ENCODE data around the gene PRAMEF5.
"Not testable (repeated sequence)": the region's sequence is repeated elsewhere in the genome, so short reads cannot be mapped to it uniquely, and the experiment has no call there.

The PRAMEF5 gene

DNA sequence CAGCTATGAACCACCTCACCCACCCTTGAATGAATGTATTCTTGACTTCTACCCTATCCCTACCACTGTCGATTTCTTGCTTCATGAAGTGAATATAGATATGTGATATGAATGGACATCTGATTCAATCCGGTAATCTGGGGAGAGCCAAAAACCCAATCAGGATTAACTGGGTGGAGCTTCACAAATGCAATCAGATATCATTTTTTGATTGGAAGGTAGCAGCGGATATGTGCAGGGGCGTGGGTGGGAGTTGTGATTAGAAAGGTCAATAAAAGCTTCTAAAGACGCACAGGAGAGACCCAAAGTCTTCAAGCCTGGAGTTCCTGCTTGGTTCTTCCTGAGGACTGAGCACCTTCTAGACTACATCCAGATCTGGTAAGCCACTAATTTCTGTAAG, at the start of gene PRAMEF5:
PRAMEF5 (plus strand) TSS at position 301 of the 400 bp plus-strand sequence. CDS start 5,071 bp downstream, outside the sequence.
- DNase-seq (ENCODE audit: low read depth), result not testable (repeated sequence)

DNA sequence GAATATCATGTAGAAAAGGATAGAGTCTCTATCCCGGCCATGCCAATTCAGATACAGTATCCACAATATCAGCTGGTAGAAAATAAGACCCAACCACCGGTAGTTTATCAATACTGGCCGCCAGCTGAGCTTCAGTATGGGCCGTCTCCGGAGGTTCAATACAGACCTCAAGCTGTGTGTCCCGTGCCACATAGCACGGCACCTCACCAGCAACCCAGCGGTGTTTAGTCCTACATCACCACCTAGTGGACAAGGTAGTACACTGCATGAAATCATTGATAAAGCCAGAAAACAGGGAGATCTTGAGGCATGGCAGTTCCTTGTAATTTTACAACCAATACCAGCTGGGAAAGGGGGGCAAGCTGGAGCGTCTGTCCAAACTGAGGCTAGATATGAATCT, 45.3 kb upstream of the PRAMEF5 start:
- not testable (repeated sequence) for DNase-seq (ENCODE audit: low read depth)

DNA sequence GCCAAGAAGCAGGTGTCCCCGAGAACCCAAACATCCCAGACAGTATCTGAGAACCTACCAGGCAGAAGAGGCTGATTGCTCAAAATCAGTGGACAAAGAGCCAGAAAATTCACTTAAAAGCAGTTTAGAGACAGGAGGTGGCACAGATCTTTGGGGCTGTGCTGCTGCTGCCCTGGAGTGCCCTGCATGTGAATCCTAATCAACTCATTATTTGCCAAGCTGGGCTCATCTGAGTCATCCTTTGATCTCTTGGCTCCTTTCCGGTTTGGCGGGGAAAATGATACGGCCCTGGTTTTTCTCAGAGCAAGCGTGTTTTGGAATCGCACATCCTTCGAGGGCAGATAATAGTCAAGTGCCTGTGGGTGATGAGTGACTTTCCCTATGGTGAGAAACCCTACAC, 37.4 kb upstream of the PRAMEF5 start:
- DNase-seq (ENCODE audit: low read depth), result not testable (repeated sequence)

DNA sequence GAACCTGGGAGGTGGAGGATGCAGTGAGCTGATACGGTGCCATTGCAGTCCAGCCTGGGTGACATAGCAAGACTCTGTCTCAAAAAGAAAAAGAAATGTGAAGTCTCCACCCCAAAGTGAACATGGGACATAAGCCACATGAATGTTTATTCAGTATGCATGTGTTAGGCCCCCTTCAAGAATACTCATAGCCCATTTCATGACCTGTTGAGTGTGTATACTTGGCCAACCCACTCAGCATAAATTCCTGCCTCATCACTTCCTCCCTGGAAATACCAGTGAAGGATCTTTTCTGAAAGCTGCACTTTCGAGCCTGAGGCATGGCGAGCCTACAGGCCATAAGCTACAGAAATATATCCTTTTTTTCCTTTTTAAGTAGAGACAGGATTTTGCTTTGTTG, 34.8 kb upstream of the PRAMEF5 start:
- not testable (repeated sequence) for DNase-seq (ENCODE audit: low read depth)

DNA sequence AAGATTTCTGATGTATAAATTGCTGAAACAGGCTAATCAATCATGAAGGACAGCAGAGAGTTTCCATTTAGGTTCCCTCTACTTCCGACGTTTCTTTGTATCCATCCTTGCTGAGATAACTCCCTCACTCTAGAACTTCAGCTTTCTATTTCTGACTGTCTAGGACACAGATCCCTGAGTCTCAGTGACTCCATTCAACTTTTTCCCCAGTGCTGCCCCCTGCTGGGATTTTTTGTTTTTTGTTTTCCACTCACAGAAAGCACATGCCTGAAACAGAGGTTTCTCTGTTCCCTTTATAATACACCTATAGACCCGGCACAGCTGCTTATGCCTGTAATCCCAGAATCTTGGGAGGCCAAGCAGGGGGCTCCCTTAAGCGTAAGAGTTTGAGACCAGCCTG, 31.2 kb upstream of the PRAMEF5 start:
- not testable (repeated sequence) for DNase-seq (ENCODE audit: low read depth)

DNA sequence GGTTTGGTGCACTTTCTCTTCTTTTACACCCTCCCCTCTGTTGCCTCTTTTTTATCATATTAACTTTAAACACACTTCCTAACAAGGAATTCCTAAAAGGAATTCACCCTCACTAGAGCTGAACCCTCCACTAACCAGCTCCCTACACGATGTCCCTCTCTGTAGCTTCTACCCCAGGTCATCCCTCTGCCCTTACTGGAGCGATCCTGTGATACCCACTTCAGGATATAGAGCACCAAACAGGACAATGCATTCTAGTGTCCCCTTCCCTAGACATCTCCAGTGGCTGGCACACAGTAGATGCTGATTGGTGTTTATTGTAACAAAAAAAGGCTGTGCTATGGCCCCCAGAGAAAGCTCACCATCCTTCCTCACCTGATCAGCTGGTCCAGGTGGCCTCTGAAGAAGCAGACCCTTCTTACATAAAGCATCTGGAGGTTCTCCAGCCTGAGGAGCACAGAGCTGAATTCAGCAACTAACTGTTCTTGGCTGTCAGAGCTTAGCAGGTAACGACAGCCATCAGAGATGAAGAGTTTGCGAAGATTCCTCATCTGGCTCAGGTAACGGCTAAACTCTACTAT, 29.4 kb upstream of the PRAMEF5 start:
- DNase-seq (ENCODE audit: low read depth), result no peak

DNA sequence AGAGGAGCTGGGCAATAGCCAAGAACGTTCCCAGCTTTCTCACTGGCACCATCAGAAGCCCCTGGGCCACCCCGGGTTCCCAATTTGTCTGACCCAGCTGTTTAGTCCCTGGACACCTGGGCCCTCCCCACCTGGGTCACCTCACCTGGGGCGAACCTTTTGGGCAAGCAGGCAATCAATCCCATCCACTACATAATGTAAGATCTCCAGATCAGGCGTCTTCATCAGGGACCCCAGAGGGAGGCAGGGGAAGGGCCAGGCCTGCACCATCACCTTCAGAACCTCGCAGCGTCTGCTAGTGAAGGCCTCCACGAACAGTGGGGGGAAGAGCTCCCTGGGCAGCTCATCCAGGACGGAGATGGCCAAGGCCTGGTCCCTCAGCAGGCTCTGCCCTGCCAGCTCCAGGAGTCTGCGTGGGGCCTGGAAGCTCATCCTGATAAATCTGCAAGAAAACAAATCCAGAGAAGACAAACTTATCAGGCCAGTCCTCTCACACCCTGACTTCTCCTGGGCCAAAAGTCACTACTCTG, 28.3 kb upstream of the PRAMEF5 start, which contains the start of gene PRAMEF18:
PRAMEF18 (minus strand) TSS at position 480 of the 530 bp plus-strand sequence; CDS start at position 432, 48 bp downstream.
- not testable (repeated sequence) for DNase-seq (ENCODE audit: low read depth)

DNA sequence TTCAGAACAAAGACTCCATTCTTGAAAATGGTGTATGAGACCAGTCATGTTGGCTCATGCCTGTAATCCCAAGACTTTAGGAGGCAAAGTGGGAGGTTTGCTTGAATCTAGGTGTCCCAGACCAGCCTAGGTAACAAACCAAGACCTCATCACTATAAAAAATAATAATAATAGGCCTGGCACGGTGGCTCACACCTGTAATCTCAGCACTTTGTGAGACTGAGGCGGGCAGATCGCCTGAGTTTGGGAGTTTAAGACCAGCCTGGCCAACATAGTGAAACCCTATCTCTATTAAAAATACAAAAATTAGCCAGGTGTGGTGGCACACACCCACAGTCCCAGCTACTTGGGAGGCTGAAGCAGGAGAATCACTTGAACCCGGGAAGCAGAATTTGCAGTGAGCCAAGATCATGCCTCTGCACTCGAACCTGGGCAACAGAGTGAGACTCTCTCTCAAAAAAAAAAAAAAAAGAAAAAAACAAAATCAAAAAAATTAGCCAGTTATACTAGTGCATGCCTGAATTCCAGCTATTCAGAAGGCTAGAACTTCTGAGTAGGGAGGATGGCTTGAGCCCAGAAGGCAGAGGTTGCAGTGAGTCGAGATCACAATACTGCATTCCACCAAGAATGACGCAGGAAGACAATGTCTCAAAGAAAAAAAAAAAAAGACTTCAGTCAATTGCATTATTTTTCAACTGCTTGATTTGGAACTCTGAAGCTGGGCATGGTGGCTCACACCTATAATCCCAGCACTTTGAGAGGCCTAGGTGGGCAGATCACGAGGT, 26.5 kb upstream of the PRAMEF5 start:
- DNase-seq (ENCODE audit: low read depth), result not testable (repeated sequence)

DNA sequence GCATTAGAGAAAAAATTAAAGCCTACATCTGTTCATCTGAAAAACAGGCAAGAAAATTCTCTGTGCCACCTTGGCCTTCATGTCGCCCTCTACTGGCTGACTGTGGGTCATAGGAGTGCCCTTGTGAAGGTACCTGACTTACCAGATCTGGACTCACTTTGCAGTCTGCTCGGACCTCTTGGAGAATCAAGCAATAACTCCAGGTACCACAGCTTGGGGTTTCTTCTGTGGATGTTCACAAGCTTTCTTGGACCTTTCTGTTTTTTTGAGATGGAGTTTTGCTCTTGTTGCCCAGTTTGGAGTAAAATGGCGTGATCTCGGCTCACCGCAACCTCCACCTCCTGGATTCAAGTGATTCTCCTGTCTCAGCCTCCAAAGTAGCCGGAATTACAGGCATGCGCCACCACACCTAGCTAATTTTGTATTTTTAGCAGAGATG, 25.6 kb upstream of the PRAMEF5 start:
- DNase-seq (ENCODE audit: low read depth), result peak; percentile 19

DNA sequence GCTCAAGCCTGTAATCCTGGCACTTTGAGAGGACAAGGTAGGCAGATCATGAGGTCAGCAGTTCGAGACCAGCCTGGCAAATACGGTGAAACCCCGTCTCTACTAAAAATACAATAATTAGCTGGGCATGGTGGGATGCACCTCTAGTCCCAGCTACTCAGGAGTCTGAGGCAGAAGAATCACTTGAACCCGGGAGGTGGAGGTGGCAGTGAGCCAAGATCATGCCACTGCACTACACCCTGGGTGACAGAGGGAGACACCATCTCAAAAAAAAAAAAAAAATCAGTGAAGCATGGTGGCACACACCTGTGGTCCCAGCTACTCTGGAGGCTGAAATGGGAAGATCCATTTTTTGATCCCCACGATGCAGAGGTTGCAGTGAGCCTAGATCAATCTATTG, 23.9 kb upstream of the PRAMEF5 start:
- not testable (repeated sequence) for DNase-seq (ENCODE audit: low read depth)

DNA sequence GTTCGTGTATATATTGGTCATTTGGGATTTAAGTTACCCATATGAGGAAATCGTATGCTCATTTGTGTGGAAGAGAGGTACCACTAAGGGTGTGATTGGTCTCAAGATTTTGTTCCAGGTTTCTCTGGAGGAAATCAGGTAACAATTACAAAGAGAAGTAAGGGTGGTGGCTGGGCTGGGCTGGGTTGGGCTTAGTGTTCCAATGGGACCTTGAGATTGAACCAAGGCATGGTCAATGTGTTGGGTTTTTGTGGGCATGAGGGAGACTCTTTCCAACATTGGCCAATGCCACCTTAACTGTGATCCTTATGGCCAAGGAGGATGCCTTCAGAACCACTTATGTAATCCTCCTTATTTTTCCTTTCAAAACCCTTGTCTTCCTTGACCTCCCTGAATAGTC, 23.4 kb upstream of the PRAMEF5 start:
- not testable (repeated sequence) for DNase-seq (ENCODE audit: low read depth)

DNA sequence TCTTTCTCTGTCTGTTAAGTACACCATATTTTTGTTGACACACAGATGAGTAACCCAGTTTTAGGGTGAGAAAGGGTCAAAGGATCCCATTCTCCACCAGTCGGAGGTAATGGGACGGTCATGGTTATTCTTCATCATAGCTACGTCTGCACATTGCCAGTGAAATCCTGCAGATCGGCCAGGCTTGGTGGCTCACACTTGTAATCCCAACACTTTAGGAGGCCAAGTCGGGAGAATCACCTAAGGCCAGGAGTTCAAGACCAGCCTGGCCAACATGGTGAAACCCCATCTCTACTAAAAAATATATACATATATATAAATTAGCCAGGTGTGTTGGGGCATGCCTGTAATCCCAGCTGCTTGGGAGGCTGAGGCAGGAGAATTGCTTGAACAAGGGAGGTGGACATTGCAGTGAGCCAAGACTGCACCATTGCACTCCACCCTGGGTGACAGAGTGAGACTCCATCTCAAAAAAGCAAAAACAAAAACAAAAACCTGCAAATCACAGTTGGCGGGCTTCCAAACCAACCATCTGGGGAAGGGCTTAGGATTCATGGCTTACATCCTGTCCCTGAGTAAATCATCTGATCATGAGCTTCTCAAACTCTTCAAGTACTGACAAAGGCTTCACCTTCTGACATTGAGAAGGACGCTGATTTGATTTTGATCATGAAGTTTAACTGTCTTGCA, 22.8 kb upstream of the PRAMEF5 start:
- not testable (repeated sequence) for DNase-seq (ENCODE audit: low read depth)

DNA sequence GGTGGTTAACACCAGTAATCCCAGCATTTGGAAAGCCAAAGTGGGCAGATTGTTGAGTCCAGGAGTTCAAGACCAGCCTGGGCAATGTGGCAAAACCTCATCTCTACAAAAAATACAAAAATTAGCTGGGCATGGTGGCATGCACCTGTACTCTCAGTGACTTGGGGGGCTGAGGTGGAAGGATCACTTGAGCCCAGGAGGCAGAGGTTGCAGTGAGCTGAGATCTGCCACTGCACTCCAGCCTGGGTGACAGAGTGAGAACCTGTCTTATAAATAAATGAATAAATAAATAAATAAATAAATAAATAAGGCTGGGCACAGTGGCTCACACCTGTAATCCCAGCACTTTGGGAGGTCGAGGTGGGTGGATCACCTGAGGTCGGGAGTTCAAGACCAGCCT, 21.9 kb upstream of the PRAMEF5 start:
- DNase-seq (ENCODE audit: low read depth), result not testable (repeated sequence)

DNA sequence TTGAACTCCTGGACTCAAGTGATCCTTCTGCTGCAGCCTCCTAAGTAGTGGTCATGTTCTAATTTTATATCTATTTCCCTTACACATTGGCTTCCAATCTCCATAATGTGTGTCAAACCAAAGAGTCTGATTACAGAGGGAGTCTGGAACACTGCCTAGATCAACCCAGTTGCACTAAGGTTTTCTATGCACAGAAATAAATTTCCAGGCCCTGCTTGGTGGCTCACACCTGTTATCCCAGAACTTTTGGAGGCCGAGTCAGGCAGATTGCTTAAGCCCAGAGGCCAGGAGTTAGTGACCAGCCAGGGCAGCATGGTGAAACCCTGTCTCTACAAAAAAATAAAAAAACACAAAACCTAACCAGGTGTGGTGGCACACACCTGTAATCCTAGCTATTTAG, 19.9 kb upstream of the PRAMEF5 start:
- not testable (repeated sequence) for DNase-seq (ENCODE audit: low read depth)

DNA sequence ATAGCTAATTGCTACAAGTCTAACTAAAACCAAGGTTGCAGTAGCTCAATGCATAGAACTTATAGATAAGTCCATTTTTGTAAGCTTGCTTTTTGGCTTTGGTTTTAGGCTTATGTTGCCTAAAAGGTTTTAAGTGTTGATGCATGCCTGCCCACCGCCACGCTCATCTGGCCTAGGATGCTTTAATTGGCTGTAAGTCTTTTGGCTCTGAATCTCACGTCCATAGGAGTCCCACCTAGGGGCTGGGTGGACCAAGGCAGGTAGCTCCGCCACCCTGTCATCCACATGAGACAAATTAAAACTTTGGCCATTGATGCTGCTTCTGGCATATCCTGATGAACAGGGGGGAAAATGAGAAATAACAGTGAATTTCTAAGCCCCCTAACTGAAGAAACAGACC, 16.4 kb upstream of the PRAMEF5 start:
- not testable (repeated sequence) for DNase-seq (ENCODE audit: low read depth)

DNA sequence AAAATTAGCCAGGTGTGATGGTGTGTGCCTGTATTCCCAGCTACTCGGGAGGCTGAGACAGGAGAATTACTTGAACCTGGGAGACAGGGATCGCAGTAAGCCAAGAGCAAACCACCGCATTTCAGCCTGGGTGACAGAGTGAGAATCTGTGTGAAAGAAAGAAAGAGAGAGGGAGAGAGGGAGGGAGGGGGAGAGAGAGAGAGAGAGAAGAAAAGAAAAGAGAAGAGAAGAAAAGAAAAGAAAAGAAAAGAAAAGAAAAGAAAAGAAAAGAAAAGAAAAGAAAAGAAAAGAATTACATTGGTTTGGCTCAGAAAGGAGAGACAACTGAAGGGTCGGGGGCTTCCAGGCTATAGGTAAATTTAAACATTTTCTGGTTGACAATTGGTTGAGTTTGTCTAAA, 14.4 kb upstream of the PRAMEF5 start:
- DNase-seq (ENCODE audit: low read depth), result not testable (repeated sequence)

DNA sequence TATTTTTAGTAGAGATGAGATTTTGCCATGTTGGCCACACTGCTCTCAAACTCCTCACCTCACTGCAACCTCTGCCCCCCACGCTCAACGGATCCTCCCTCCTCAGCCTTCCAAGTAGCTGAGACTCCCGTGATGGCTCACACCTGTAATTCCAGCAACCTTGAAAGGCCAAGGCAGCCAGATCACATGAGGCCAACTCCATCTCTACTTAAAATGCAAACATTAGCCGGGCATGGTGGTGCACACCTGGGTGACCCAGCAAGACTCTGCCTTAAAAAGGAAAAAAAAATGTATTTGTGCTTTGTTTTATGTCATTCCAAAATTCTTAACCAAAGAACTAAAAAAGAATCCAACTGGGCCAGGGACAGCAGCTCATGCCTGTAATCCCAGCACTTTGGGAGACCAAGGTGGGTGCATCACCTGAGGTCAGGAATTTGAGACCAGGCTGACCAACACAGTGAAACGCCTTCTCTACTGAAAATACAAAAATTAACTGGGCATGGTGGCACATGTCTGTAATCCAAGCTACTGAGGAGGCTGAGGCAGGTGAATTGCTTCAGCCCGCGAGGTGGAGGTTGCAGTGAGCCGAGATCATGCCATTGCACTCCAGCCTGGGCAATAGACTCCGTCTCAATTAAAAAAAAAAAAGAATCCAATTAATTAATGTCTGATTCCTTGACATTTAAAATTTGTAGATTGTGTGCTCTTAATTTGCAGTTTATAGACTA, 10.3 kb upstream of the PRAMEF5 start:
- not testable (repeated sequence) for DNase-seq (ENCODE audit: low read depth)

DNA sequence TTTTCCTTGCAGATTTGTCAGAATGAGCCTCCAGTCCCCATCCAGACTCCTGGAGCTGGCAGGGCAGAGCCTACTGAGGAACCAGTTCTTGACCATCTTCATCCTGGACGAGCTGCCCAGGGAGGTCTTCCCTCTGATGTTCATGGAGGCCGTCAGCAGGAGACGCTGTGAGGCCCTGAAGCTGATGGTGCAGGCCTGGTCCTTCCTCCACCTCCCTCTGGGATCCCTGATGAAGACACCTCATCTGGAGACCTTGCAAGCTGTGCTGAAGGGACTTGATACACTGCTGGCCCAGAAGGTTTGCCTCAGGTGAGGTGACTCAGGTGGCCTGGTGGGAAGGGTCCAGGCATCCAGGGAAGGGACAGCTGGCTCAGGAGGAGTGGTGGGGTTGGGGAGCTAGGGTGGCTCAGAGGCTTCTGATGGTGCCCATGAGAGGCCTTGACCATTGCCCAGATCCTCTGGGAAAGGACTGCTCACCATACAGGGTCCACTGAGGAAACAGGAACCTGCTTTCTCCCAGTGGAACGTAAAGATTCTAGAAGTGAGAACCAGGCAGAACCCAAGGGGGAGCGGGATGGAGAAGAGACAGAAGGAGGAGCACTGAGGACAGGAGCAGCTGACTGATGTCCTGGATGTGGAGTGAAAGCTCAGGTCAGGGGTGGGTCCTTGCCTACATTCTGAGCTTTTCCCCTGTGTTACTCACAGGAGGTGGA, 8.0 kb upstream of the PRAMEF5 start:
- not testable (repeated sequence) for DNase-seq (ENCODE audit: low read depth)

DNA sequence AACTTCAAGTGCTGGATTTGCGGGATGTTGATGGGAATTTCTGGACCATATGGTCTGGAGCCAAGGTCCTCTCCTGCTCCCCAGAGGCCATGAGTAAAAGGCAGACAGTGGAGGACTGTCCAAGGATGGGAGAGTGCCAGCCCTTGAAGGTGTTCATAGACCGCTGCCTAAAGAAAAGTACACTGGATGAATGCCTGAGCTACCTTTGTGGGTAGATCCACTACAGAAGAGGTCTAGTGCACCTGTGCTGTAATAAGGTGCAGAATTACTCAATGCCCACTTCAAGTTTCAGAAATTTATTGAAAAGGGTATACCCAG, 7.5 kb upstream of the PRAMEF5 start:
- DNase-seq (ENCODE audit: low read depth), result not testable (repeated sequence)

DNA sequence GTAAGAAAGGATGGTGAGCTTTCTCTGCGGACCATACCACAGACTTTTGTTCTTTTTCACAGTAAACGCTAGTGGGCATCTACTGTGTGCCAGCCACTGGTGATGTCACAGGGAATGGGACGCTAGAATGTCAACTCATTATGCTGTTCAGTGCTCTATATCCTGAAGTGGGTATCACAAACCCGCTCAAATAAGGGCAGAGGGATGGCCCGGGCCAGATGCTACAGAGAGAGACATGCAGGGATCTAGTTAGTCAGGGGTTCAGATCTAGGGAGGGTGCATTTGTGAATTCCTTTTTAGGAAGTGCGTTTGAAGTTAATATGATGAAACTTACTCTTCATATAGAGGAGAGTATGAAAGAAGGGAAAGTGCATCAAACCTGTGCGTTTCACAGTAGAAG, 6.9 kb upstream of the PRAMEF5 start:
- not testable (repeated sequence) for DNase-seq (ENCODE audit: low read depth)

DNA sequence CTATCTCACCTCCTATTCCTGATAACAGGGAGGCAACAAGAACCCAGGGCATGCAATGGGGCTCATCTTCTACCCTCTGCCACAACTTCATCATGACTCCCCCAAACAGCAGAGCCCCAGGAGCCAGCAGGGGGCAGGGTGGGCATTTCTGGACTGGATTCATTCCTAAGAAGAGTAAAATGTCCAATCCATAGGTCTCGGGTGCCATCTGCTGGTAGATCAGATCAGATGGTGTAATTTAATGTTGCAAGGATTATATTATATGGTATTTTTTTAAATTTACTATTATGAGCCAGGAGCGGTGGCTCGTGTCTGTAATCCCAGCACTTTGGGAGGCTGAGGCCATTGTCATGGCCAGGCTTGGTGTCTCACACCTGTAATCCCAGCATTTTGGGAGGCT, 11.1 kb downstream of the PRAMEF5 start:
- not testable (repeated sequence) for DNase-seq (ENCODE audit: low read depth)
